ENCODE measurements around the gene RNU6-7.

The RNU6-7 gene

DNA sequence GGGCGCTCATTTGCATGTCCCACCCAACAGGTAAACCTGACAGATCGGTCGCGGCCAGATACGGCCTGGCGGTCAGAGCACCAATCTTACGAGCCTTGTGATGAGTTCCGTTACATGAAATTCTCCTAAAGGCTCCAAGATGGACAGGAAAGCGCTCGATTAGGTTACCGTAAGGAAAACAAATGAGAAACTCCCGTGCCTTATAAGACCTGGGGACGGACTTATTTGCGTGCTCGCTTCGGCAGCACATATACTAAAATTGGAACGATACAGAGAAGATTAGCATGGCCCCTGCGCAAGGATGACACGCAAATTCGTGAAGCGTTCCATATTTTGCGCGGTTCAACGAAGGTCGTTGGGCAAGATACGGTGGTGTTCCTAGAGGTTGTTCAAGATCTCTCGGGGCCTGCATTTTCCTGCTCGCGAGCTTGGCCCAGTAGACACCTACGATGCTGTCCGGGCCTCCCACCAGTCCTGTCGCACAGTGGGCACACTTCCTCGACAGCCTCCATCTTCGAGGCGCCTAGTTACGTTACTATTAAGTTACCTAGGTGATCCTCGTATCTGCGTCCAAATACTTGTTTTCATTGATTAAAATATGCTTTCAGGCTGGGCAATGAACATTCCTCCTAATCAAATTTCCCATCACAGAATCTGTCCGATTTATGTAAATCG is at the start of gene RNU6-7:
Gene RNU6-7 (plus strand): TSS at position 230 of the 675 bp plus-strand sequence.
- no peak for DNase-seq (ENCODE audit: low read depth)

- DNase-seq (ENCODE audit: low read depth) = no peak
Measured at GRCh38 chr14:32166029-32166428, 35.8 kb upstream of the RNU6-7 start.

DNA sequence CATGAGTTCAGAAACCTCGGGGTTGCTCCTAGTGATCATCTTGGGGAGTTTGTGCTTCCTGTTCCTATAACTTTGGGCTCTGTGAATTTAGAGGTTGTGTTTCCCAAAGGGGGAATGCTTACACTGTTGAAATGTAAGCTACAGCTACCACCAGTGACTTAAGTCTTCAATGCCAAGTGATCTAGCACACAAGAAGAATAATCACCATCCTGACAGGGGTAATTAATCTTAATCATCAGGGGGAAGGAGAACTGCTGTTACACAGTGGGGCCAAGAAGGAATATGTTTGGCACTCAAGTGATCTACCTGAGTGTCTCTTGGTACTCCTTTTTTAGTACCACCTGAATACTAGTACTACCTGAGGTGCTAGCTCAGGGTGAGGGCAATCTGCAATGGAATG is 34.9 kb upstream of the RNU6-7 start:
- no peak for DNase-seq (ENCODE audit: low read depth)

- DNase-seq (ENCODE audit: low read depth) = no peak
Measured at GRCh38 chr14:32167907-32168306, 33.9 kb upstream of the RNU6-7 start.

GRCh38 chr14:32169191-32169590 is 32.7 kb upstream of the RNU6-7 start:
- DNase-seq (ENCODE audit: low read depth) = no peak

DNA sequence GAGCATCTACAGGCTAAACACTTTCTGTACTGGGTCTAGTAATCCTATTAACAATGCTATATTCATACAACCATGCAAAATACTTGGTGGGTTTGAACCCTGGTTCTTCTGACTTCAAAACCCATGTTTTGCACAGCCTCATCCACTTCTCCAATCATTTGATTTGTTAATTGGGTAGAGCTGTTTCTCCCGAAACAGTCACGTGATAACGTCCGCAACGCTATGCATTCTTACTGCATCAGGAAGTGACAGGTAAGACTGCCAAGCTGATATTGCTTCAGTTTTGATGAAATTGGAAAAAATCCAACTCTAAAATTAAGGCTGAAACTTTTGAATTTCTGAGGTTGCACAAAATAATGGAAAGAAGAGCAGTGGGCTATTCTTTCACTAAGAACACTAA is 30.4 kb upstream of the RNU6-7 start:
- no peak for DNase-seq (ENCODE audit: low read depth)

- no peak for DNase-seq (ENCODE audit: low read depth)
Measured at GRCh38 chr14:32183151-32184058, 18.4 kb upstream of the RNU6-7 start.

- DNase-seq (ENCODE audit: low read depth) = no peak
Measured at GRCh38 chr14:32185097-32185496, 16.7 kb upstream of the RNU6-7 start.

- no peak for DNase-seq (ENCODE audit: low read depth)
Measured at GRCh38 chr14:32186248-32186647, 15.6 kb upstream of the RNU6-7 start.

DNA sequence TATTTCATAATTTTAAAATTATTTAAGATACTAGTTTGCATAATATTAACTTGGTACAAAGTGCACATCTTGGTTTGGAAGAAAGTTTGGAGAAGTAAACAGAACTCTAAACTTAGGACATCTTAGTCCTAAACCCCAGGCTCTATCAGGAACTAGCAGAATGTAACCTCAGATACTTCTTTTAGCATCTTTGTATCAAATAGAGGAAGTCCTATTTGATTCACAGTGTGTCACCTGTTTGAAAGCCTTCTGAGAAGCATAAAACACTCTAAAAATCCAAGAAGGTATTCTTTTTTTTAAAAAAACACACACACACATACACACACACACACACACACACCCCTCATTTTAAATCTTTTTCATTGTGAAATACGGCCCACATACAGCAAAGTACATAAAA is 12.0 kb upstream of the RNU6-7 start:
- no peak for DNase-seq (ENCODE audit: low read depth)

- no peak for DNase-seq (ENCODE audit: low read depth)
Measured at GRCh38 chr14:32190673-32191072, 11.2 kb upstream of the RNU6-7 start.

- DNase-seq (ENCODE audit: low read depth) = no peak
Measured at GRCh38 chr14:32192712-32193373, 9.0 kb upstream of the RNU6-7 start.

DNA sequence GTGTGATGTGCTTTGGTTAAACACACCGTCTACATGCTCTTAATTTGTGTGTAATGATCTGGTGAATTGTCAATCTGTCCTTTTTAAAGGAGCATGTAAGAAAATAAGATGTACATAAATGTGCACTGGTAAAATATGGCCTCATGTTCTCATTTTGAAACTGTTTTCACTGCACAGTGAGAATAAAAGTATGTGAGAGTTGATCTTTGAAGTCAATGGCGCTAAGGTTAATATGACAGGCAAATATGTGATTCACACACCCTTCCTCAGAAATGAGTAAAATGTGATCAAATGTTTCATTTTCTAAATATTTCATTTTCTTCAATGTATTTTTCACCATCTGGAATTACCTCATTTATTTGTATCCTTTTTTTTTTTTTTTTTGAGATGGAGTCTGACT is 8.3 kb upstream of the RNU6-7 start:
- no peak for DNase-seq (ENCODE audit: low read depth)

DNA sequence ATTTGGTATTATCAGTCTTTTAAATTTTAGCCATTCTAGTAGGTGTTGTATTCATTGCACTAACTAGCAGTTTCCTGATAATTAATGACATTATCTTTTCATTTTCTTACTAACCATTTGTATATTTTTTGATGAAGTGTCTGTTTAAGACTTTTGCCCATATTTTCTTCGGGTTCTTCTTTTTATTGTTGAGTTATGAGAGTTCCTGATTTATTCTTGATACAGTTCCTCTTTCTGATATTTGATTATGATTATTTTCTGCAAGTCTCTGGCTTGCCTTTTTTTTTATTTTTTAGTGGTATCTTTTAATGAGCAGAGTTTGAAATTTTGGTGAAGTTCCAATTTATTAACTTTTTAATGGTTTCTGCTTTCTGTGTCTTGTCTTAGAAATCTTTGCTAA is 6.2 kb upstream of the RNU6-7 start:
- DNase-seq (ENCODE audit: low read depth) = no peak

GRCh38 chr14:32197919-32198318 is 3.9 kb upstream of the RNU6-7 start:
- no peak for DNase-seq (ENCODE audit: low read depth)

GRCh38 chr14:32200368-32201192 is 1.3 kb upstream of the RNU6-7 start:
- no peak for DNase-seq (ENCODE audit: low read depth)

DNA sequence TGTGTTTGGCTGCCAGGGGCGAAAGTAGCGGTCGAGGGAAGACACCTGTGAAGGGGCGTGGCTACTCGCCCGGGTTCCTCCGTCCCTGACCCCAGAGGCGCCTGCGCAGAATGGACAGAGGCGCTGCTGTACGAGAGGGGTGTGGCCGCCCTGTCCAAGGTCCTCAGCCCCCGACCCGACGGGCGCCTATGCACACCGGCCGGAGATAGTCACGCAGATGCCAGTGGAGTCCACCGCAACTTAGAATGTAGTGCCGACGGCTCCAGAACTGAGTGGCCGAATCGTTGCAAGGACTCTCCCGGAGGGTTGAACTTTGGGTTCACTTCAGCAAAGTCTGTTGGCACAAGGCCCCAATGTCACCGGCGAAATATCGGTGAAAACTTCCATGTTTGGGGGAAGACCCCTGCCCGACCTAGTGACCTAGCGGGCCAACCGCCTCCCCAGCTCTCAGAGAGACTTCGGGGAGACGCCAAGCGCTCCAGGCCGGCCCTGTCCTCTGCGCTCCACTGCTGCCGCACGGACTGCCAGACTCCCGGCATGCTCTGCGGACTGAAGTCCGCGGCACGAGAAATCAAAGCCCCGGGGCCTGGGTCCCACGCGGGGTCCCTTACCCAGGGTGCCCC is 541 bp upstream of the RNU6-7 start:
- DNase-seq (ENCODE audit: low read depth) = peak; percentile 43

DNA sequence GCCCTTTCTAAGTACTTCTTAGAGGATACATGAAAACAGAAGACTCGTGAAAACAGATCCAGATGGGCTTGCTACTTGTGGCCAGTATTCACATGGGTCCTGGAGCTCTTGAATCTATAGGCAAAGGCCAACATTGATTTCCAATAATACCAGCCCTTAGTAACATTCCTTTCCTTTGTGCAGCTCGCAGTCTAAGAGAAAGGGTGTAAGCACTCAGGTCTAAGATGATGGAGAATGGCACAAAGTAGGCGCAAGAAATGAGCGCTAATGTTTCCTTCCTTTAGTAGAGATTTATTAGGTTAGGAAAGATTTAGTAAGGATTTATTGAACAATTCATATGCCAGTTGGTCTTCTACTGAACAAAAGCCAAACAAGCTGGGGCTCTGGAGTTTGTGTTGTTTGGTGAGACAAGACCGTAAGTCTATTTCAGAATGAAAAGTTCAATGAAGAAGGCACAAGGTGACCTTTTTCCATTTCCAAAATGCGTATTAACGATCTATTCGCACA is 699 bp downstream of the RNU6-7 start:
- no peak for DNase-seq (ENCODE audit: low read depth)

DNA sequence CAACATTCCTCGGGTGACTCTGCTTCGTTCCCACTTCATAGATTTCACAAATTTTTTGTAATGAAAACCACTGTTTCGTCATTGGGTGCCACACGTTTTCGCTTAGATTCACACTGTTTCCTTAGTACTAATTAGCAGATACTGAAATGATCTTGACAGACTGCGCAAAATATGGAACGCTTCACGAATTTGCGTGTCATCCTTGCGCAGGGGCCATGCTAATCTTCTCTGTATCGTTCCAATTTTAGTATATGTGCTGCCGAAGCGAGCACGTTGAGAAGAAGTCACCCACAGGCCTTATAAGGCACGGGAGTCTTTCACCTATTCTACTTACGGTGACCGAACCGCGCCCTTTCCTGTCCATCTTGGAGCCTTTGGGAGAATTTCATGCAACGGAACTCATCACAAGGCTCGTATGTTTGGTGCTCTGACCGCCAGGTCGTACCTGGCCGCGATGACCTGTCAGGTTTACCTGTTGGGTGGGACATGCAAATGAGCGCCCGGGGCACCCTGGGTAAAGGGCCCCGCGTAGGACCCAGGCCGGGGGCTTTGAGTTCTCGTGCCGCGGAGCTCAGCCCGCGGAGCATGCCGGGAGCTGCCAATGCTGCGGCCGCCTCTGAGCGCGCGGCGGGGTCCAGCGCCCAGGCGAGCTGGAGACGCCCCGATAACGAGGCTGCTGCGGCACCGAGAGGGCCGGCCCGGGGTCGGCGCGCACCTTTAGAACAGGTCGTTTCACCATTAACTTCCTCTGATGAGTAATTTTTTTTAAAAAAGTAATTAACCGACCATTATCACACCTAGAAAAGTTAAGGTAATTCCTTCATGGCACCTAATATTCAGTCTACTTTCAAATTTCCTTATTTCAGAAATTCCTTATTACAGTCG is 1.4 kb downstream of the RNU6-7 start, which contains the start of gene RNU6-8:
Gene RNU6-8 (minus strand): TSS at position 272 of the 885 bp plus-strand sequence.
- DNase-seq (ENCODE audit: low read depth) = peak; percentile 64

- DNase-seq (ENCODE audit: low read depth) = no peak
Measured at GRCh38 chr14:32203928-32204357, 2.1 kb downstream of the RNU6-7 start.

All from stimulated activated CD8-positive, alpha-beta memory T cell treated with anti-CD3 and anti-CD28 coated beads, Interleukin-15, amount 100 ng/mL, for 24 hours (primary cell).